AG09319 (cell line): ENCODE data around the gene EIF4E1B.

Experiments
- DNase-seq: peaks from one replicate; pipeline ENCODE4 v3.0.0-alpha.2; 2010; ENCODE audit warnings: low read depth; ENCODE audit errors: extremely low read depth
- CTCF ChIP-seq: IDR thresholded peaks from 2 replicates; pipeline ENCODE4 v1.5.1; 2011; ENCODE audit warnings: low read depth, mild to moderate bottlenecking, inconsistent platforms, low read length, moderate library complexity

Gene EIF4E1B

GRCh38 chr5:176650354-176650884, 19.9 kb downstream of the EIF4E1B start:
- TF ChIP-seq CTCF = no peak
- DNase-seq = no peak

- TF ChIP-seq CTCF = no peak
- no peak for DNase-seq
These were observed 21.1 kb downstream of the EIF4E1B start for GRCh38 chr5:176651472-176651980.

- no peak for DNase-seq
- no peak for TF ChIP-seq CTCF
These were observed 21.7 kb downstream of the EIF4E1B start for GRCh38 chr5:176652136-176652535.

- TF ChIP-seq CTCF = no peak
- DNase-seq = no peak
These were observed 23.2 kb downstream of the EIF4E1B start for GRCh38 chr5:176653401-176654385.

GRCh38 chr5:176654856-176655255, 24.4 kb downstream of the EIF4E1B start:
- no peak for TF ChIP-seq CTCF
- no peak for DNase-seq

GRCh38 chr5:176656467-176656990, 26.1 kb downstream of the EIF4E1B start:
- no peak for TF ChIP-seq CTCF
- DNase-seq = no peak
